ENCODE data around the gene DMAC2L.
"Not testable (repeated sequence)": the region's sequence is repeated elsewhere in the genome, so short reads cannot be mapped to it uniquely, and the experiment has no call there.

DMAC2L gene

DNA sequence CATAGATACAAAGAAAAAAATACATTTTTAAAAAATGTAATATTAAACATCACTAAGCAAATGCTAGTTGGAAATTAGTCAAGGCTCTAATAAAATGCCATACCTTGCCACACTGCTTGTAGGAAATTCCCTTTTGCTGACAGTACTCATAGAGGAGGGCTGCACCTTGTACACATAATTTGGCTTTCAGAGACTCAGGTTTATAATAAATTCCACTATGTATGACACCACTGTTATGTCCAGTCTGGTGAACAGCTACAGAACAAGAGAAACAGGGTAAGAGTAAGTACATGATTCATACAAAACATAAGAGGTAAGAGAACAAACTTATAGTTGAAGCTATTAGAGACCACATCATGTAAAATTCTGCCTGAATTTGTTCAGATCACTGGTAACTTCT lies 10.2 kb upstream of the DMAC2L start:
- H3K27ac ChIP-seq (ENCODE audit: low read depth in 2 of 2, low read length in 2 of 2), result no peak overlapping the region
- no peaks in the 10 kb centered on the region for H3K4me1 ChIP-seq (ENCODE audit: control insufficient read depth in 2 of 2, insufficient read depth in 2 of 2, low read length in 2 of 2)
- no peak overlapping the region for H3K4me3 ChIP-seq (ENCODE audit: low read length in 2 of 2)
- no peaks in the 10 kb centered on the region for H3K9me3 ChIP-seq (ENCODE audit: control insufficient read depth in 2 of 2, low read length in 2 of 2)
- no peaks in the 10 kb centered on the region for H3K27me3 ChIP-seq (ENCODE audit: control insufficient read depth in 2 of 2, insufficient read depth in 2 of 2, low read length in 2 of 2)
- H3K36me3 ChIP-seq (ENCODE audit: control insufficient read depth in 2 of 2, insufficient read depth in 2 of 2, low read length in 2 of 2), result no peaks in the 10 kb centered on the region
- no peak overlapping the region for H3K9ac ChIP-seq (ENCODE audit: low read depth in 1 of 2, low read length in 2 of 2)

DNA sequence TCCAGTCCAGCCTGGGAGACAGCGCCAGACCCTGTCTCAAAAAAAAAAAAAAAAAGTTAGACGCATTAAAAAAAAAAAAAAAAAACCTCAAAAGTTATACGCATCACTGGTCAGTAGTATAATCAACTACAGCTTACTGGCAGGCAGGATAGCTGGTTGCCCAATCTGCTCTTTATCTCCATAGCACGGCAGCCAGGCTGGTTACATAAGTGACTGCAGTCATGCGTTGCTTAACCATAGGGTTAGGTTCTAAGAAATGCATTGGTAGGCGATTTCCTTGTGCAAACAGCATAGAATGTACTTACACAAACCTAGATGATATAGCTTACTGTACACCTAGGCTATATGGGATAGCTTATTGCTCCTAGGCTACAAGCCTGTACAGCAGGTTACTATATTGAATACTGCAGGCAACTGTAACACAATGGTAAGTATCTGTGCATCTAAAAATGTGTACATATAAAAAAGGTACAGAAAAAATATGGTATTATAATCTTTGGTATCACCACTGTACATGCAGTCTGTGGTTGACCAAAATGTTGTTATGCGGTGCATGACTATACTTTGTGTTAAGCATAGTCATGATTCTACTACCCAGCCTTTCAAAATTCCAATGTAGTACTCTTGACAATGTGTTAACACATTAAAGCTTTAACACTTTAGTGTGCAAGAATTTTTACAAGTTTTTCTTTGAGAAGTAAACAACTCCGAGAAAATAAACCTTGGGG lies 8.2 kb upstream of the DMAC2L start:
- H3K4me3 ChIP-seq (ENCODE audit: low read length in 2 of 2), result no peak overlapping the region
- H3K9ac ChIP-seq (ENCODE audit: low read depth in 1 of 2, low read length in 2 of 2), result no peak overlapping the region
- H3K36me3 ChIP-seq (ENCODE audit: control insufficient read depth in 2 of 2, insufficient read depth in 2 of 2, low read length in 2 of 2), result no peaks in the 10 kb centered on the region
- no peaks in the 10 kb centered on the region for H3K9me3 ChIP-seq (ENCODE audit: control insufficient read depth in 2 of 2, low read length in 2 of 2)
- no peak overlapping the region for H3K27ac ChIP-seq (ENCODE audit: low read depth in 2 of 2, low read length in 2 of 2)
- no peaks in the 10 kb centered on the region for H3K4me1 ChIP-seq (ENCODE audit: control insufficient read depth in 2 of 2, insufficient read depth in 2 of 2, low read length in 2 of 2)
- no peaks in the 10 kb centered on the region for H3K27me3 ChIP-seq (ENCODE audit: control insufficient read depth in 2 of 2, insufficient read depth in 2 of 2, low read length in 2 of 2)

DNA sequence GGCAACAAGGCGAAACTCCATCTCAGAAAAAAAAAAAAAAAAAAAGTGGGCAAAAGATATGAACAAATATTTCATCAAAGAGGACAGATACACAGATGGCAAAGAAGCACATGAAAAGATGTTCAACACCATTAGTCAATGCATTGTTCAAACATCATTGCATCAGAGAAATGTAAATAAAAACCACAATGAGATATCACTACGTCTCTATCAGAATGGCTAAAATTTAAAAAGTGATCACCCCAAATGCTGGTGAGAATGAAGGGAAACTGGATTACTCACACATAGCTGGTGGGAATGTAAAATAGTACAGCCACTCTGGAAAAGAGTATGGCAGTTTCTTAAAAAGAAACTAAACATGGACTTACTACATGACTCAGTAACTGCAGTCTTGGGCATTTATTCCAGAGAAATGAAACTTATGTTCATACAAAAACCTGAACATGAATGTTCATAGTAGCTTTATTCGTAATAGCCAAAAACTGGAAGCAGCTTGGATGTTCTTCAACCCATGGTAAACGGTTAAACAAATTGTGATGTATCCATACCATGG lies 3.7 kb upstream of the DMAC2L start:
- H3K4me1 ChIP-seq (ENCODE audit: control insufficient read depth in 2 of 2, insufficient read depth in 2 of 2, low read length in 2 of 2), result peaks cover 16% of the 10 kb centered on the region in 2 donors
- no peak overlapping the region for H3K9ac ChIP-seq (ENCODE audit: low read depth in 1 of 2, low read length in 2 of 2)
- no peak overlapping the region for H3K4me3 ChIP-seq (ENCODE audit: low read length in 2 of 2)
- no peaks in the 10 kb centered on the region for H3K27me3 ChIP-seq (ENCODE audit: control insufficient read depth in 2 of 2, insufficient read depth in 2 of 2, low read length in 2 of 2)
- H3K36me3 ChIP-seq (ENCODE audit: control insufficient read depth in 2 of 2, insufficient read depth in 2 of 2, low read length in 2 of 2), result no peaks in the 10 kb centered on the region
- no peaks in the 10 kb centered on the region for H3K9me3 ChIP-seq (ENCODE audit: control insufficient read depth in 2 of 2, low read length in 2 of 2)
- H3K27ac ChIP-seq (ENCODE audit: low read depth in 2 of 2, low read length in 2 of 2), result no peak overlapping the region

DNA sequence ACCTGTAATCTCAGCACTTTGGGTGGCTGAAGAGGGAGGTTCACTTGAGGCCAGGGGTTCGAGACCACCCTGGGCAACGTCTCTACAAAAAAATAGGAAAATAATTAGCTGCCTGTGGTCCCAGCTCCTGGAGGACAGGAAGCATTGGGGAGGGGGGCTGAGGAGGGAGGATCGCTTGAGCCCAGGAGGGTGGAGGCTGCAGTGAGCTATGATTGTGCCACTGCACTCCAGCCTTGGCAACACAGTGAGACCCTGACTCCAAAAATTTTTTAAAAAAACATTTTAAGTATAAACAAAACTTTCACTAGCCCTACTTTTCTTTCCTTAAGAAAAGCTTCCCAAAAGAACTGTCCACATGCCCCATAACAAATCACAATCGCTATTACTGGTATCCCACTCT lies 1.7 kb upstream of the DMAC2L start:
- H3K4me3 ChIP-seq (ENCODE audit: low read length in 2 of 2), result no peak overlapping the region
- no peak overlapping the region for H3K27ac ChIP-seq (ENCODE audit: low read depth in 2 of 2, low read length in 2 of 2)
- no peaks in the 10 kb centered on the region for H3K36me3 ChIP-seq (ENCODE audit: control insufficient read depth in 2 of 2, insufficient read depth in 2 of 2, low read length in 2 of 2)
- no peak overlapping the region for H3K9ac ChIP-seq (ENCODE audit: low read depth in 1 of 2, low read length in 2 of 2)
- H3K27me3 ChIP-seq (ENCODE audit: control insufficient read depth in 2 of 2, insufficient read depth in 2 of 2, low read length in 2 of 2), result no peaks in the 10 kb centered on the region
- H3K9me3 ChIP-seq (ENCODE audit: control insufficient read depth in 2 of 2, low read length in 2 of 2), result no peaks in the 10 kb centered on the region
- H3K4me1 ChIP-seq (ENCODE audit: control insufficient read depth in 2 of 2, insufficient read depth in 2 of 2, low read length in 2 of 2), result peaks cover 17% of the 10 kb centered on the region in 2 donors

DNA sequence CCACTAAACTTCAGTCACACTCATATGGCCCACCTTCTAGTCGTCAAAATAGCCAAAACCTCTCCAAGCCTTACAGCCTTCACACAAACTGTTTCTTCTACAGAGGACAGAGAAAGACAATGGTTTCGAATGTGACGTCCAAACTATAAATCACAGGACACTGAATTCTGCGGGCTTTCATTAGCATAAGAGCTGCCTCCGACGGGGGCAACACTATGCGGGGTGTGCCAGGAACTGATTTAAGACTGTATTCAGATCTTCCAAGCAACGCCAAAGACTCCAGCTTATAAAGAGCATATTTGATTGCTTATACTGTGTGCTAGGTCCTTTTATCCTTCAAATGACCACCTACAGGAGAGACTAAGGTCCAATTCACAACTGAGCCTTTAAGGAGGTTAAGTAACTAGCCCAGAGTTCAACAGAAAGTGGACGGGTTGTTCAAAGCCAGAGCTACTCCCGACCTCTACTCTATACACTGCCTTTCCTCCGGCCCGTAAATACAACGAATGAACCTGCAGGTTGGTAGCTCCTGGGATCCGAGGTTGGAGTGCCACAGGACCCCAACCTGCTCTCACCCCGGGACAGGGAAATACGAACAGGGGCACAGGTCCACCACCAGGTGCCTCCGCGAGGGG lies 670 bp upstream of the DMAC2L start:
- Histone ChIP-seq H3K9me3 (ENCODE audit: control insufficient read depth in 2 of 2, low read length in 2 of 2) (no peaks in the 10 kb centered on the region), H3K36me3 (ENCODE audit: control insufficient read depth in 2 of 2, insufficient read depth in 2 of 2, low read length in 2 of 2) (no peaks in the 10 kb centered on the region), H3K4me1 (ENCODE audit: control insufficient read depth in 2 of 2, insufficient read depth in 2 of 2, low read length in 2 of 2) (peaks cover 17% of the 10 kb centered on the region in 2 donors), H3K9ac (ENCODE audit: low read depth in 1 of 2, low read length in 2 of 2) (peak overlapping the region; percentile 86 to 92), H3K4me3 (ENCODE audit: low read length in 2 of 2) (peak overlapping the region; percentile 95 to 97), H3K27me3 (ENCODE audit: control insufficient read depth in 2 of 2, insufficient read depth in 2 of 2, low read length in 2 of 2) (no peaks in the 10 kb centered on the region), H3K27ac (ENCODE audit: low read depth in 2 of 2, low read length in 2 of 2) (peak overlapping the region; percentile 94 to 97)

DNA sequence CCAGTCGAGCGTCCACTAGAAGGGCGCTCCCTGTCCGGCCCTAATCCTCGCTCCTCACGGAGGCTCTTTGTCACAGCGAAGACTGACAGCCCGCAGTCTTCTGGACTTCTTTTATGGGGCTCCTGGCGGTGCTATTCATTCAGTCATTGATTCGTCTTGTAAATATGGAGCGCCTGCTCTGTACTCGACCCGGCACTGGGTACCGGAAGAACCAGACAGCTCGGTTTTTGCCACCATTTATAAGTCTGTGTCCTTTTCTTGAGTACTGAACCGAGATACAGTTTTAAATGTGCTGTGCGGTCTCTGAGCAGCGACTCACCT lies 570 bp downstream of the DMAC2L start:
- H3K9ac ChIP-seq (ENCODE audit: low read depth in 1 of 2, low read length in 2 of 2), result peak overlapping the region; percentile 75 to 92
- peak overlapping the region; percentile 94 to 97 for H3K27ac ChIP-seq (ENCODE audit: low read depth in 2 of 2, low read length in 2 of 2)
- no peaks in the 10 kb centered on the region for H3K27me3 ChIP-seq (ENCODE audit: control insufficient read depth in 2 of 2, insufficient read depth in 2 of 2, low read length in 2 of 2)
- H3K36me3 ChIP-seq (ENCODE audit: control insufficient read depth in 2 of 2, insufficient read depth in 2 of 2, low read length in 2 of 2), result no peaks in the 10 kb centered on the region
- peaks cover 17% of the 10 kb centered on the region in 2 donors for H3K4me1 ChIP-seq (ENCODE audit: control insufficient read depth in 2 of 2, insufficient read depth in 2 of 2, low read length in 2 of 2)
- peak overlapping the region; percentile 95 to 97 for H3K4me3 ChIP-seq (ENCODE audit: low read length in 2 of 2)
- no peaks in the 10 kb centered on the region for H3K9me3 ChIP-seq (ENCODE audit: control insufficient read depth in 2 of 2, low read length in 2 of 2)

DNA sequence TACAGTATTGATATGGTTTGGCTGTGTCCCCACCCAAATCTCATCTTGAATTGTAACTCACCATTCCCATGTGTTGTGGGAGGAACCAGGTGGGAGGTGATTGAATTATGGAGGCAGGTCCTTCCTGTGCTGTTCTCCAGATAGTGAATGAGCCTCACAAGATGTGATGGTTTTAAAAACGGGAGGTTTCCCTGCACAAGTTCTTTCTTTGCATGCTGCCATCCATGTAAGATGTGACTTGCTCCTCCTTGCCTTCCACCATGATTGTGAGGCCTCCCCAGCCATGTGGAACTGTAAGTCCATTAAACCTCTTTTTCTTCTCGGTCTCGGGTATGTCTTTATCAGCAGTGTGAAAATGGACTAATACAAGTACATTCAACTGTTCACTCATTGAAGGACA lies 2.0 kb downstream of the DMAC2L start:
- H3K9me3 ChIP-seq (ENCODE audit: control insufficient read depth in 2 of 2, low read length in 2 of 2); H3K4me3 ChIP-seq (ENCODE audit: low read length in 2 of 2); H3K27me3 ChIP-seq (ENCODE audit: control insufficient read depth in 2 of 2, insufficient read depth in 2 of 2, low read length in 2 of 2); H3K27ac ChIP-seq (ENCODE audit: low read depth in 2 of 2, low read length in 2 of 2); H3K36me3 ChIP-seq (ENCODE audit: control insufficient read depth in 2 of 2, insufficient read depth in 2 of 2, low read length in 2 of 2); H3K9ac ChIP-seq (ENCODE audit: low read depth in 1 of 2, low read length in 2 of 2): not testable (repeated sequence)
- H3K4me1 ChIP-seq (ENCODE audit: control insufficient read depth in 2 of 2, insufficient read depth in 2 of 2, low read length in 2 of 2), result peaks cover 17% of the 10 kb centered on the region in 2 donors

DNA sequence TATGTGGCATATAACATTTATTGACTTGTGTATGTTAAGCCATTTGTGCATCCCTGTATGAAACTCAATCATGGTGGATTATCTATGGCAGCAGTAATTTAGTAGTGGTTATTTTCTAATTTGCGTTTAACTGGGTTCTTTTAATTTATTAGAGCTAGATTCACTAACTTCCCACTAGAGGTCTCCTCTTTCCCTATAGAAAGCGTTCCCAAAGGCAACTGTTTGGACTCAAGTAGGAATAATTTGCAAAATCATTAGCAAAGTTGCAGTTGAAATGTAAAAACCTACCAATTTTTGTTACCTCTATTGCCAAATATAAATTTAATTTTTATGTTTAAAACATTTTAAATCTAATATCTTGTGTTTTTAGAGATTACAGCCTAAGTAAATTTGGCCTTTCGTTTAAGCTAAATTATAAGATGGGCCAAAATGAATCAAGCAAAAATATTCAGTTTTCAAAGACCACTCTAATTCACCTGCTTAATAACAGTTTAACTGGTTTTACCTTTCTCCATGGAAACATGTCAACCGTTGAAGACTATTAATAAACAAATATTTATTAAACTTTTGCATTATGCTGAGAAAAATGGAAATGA lies 6.0 kb downstream of the DMAC2L start:
- no peaks in the 10 kb centered on the region for H3K27me3 ChIP-seq (ENCODE audit: control insufficient read depth in 2 of 2, insufficient read depth in 2 of 2, low read length in 2 of 2)
- no peaks in the 10 kb centered on the region for H3K9me3 ChIP-seq (ENCODE audit: control insufficient read depth in 2 of 2, low read length in 2 of 2)
- peaks cover 0 to 5% of the 10 kb centered on the region in 2 donors for H3K36me3 ChIP-seq (ENCODE audit: control insufficient read depth in 2 of 2, insufficient read depth in 2 of 2, low read length in 2 of 2)
- no peak overlapping the region for H3K27ac ChIP-seq (ENCODE audit: low read depth in 2 of 2, low read length in 2 of 2)
- no peak overlapping the region for H3K9ac ChIP-seq (ENCODE audit: low read depth in 1 of 2, low read length in 2 of 2)
- H3K4me3 ChIP-seq (ENCODE audit: low read length in 2 of 2), result no peak overlapping the region
- H3K4me1 ChIP-seq (ENCODE audit: control insufficient read depth in 2 of 2, insufficient read depth in 2 of 2, low read length in 2 of 2), result peaks cover 12 to 13% of the 10 kb centered on the region in 2 donors

DNA sequence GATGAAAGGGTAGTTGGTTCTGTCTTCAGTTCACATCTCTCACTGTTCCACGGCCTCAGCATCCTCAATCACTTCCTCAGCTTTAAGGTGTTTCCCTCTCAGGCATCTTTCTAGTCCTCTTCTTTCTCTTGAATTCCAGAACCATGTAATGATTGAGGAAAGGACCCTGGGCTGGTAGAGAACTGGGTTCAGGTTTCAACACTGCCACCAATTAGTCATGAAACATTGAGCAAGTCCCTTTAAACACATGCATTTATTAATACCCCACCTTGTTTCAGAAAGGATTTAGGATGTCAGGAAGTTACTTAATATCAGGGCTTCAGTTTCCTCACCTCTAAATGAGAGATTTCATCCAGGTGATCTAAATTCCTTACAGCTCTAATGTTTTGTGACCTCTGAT lies 7.2 kb downstream of the DMAC2L start:
- Histone ChIP-seq H3K36me3 (ENCODE audit: control insufficient read depth in 2 of 2, insufficient read depth in 2 of 2, low read length in 2 of 2) (peaks cover 6 to 8% of the 10 kb centered on the region in 2 donors), H3K4me1 (ENCODE audit: control insufficient read depth in 2 of 2, insufficient read depth in 2 of 2, low read length in 2 of 2) (peaks cover 8% of the 10 kb centered on the region in 2 donors), H3K9me3 (ENCODE audit: control insufficient read depth in 2 of 2, low read length in 2 of 2) (no peaks in the 10 kb centered on the region), H3K9ac (ENCODE audit: low read depth in 1 of 2, low read length in 2 of 2) (no peak overlapping the region), H3K4me3 (ENCODE audit: low read length in 2 of 2) (no peak overlapping the region), H3K27me3 (ENCODE audit: control insufficient read depth in 2 of 2, insufficient read depth in 2 of 2, low read length in 2 of 2) (no peaks in the 10 kb centered on the region), H3K27ac (ENCODE audit: low read depth in 2 of 2, low read length in 2 of 2) (no peak overlapping the region)

DNA sequence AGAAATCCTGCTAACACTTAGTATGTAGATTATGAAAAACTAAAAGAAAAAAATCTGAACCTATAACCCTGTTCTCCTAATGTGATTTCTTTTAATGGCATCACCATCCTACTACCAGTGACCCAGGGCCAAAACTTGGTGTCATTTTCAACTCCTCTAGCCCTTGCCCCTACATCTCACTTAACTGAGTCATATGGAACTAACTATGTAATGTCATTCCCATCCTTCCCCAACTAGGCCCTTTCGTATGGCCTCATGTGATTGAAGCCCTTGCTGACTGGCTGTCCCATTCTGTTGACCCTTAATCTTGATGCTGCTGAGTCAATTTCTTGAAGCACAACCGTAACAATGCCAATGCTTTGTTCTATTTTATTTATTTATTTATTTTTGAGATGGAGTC lies 7.6 kb downstream of the DMAC2L start:
- Histone ChIP-seq H3K27me3 (ENCODE audit: control insufficient read depth in 2 of 2, insufficient read depth in 2 of 2, low read length in 2 of 2) (no peaks in the 10 kb centered on the region), H3K9ac (ENCODE audit: low read depth in 1 of 2, low read length in 2 of 2) (no peak overlapping the region), H3K9me3 (ENCODE audit: control insufficient read depth in 2 of 2, low read length in 2 of 2) (no peaks in the 10 kb centered on the region), H3K36me3 (ENCODE audit: control insufficient read depth in 2 of 2, insufficient read depth in 2 of 2, low read length in 2 of 2) (peaks cover 6 to 11% of the 10 kb centered on the region in 2 donors), H3K4me1 (ENCODE audit: control insufficient read depth in 2 of 2, insufficient read depth in 2 of 2, low read length in 2 of 2) (peaks cover 8% of the 10 kb centered on the region in 2 donors), H3K27ac (ENCODE audit: low read depth in 2 of 2, low read length in 2 of 2) (no peak overlapping the region), H3K4me3 (ENCODE audit: low read length in 2 of 2) (no peak overlapping the region)

All from mucosa of rectum (tissue), 2 donors.